Activated CD8-positive, alpha-beta memory T cell treated with anti-CD3 and anti-CD28 coated beads, Interleukin-2, amount 50 U/mL, for 48 hours (primary cell): ENCODE results near the gene COG5.

Experiments
- DNase-seq: peaks from one replicate; pipeline ENCODE4 v3.0.0-alpha.2; 2020

The COG5 gene

DNA sequence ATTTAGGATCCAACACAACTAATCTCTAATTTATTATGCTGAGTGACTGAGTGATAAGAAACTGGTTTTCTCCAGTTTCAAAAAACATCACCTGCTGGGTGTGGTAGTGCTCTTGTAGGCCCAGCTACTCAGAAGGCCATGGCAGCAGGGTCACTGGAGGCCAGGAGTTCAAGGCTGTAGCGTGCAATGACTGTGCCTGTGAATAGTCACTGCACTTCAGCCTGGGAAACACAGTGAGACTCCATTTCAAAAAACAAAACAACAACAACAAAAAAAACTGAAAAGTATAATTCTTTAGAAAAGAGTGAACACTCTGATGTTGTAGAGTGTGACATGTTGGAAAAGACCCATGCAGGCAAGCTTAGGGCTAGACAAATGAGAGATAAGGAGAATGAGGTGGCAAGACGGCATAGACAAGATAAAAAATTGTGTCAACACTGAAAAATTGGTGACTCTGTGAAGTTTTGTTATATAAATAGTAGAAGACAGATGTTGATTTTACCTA lies 243.9 kb downstream of the COG5 start:
- no peak for DNase-seq

DNA sequence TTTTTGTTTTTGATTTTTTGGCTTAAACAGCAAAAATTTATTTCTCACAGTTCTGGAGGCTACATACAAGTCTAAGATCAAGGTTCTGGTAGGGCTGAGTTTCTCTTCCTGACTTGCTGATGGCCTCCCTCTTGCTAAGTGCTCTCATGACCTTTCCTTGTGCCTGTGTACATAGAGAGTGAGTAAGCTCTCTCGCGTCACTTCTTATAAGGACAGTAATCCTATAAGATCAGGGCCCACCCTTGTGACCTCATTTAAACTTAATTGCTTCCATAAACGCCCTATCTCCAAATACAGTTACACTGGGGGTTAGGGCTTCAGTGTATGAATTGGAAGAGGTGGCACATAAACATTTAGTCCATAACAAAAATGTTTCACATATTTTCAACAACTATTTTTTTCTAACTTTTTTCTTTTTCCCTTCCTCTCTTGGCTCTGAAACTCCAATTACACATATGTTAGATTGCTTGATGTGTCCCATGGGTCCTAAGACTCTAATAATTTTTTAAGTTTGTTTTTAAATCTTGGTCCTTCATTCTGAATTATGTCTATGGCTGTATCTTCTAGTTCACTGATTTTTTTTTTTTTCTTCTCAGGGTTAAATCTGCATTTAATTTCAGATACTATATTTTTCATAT lies 245.1 kb downstream of the COG5 start:
- DNase-seq = no peak

DNA sequence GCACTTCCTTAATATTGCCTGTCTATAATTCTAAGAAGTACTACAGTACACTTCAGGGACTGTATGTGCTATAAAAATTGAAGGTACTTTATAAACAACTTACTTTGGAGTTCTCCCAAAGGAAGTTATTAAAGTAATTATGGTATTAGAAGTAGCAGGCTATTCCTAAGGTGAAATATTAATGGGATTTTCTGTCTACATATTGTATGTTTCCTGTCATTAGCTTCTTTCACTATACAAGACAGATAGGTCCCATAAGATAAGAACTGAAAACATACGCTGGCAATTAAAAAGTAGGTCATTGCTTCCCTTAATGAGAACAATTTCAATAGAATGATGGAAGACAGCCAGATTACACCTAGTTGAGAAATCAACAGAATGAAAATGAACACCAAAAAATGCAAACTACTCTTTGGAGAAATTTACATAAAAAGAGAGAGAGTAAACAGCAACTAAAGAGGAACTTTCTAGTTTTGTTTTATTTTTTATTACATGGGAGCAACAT lies 248.0 kb downstream of the COG5 start:
- no peak for DNase-seq

DNA sequence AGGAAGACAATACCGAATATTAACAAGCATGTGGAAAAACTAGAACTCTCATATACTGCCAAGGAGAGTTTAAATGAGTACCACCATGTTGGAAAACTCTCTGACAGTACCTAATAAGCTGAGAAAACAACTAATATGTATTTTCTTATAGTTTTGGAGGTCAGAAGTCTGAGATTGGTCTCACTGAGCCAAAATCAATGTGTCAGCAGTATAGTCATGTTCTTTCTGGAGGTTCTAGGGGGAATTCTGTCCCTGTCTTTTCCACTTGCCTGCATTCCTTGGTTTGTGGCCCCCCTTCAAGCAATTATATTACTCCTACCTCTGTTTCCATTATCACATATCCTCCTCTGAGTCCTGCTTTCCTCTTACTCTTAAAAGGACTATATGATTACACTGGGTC lies 250.4 kb downstream of the COG5 start:
- DNase-seq = no peak

DNA sequence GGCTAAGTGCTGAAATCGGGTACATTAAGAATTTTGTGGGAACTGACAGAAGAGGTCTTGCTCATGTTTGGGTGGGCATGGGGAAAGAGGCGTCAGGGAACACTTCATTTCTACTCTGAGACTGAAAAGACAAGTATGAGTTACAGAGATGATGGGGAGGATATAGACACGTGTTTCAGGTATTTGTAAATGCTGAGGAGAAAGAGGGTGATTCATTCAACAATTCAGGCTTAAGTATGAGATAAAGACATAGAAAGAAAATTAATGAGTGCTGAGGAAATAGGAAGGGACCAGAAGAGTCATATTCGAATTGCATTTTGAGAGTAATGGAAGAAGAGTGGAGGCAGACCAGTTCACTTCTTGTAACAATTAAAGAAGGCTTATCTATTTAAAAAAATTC lies 251.3 kb downstream of the COG5 start:
- no peak for DNase-seq

DNA sequence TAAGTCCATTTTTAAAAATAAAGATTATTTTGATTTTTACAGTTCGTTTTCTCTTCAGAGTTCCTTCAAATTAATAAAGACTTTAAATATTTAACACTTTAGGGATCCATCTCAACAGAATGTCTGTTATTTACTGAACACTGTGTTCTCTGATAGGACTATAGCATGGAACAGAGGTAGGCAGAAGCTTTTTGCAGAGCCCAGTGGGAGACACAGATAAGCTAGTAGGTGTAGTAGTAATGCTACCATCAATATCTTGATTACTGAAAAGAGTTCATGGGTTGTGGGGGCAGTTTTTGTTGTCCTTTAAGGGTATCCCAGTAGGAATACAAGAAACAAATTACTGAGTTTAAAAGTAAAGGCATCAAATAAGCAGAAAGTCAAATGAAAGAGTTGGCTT lies 254.4 kb downstream of the COG5 start:
- DNase-seq = no peak

DNA sequence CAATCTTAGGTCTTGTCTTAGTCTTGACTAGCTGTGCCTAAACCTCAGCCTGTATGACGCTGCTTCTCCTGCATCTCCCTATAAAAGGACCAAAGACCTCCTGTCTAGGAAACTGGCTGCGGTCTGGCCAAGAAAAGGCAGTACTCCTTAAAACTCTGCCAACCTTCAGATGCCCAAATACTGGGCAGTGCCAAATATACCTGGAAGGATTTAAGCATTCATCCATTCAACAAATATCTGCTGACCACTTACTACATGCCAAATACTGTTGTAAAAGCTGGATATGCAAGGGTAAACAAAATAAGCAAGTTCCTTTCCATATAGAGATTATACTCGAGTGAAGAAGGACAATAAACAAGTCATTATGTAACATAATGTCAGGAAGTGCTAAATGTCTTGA lies 259.1 kb downstream of the COG5 start:
- no peak for DNase-seq

DNA sequence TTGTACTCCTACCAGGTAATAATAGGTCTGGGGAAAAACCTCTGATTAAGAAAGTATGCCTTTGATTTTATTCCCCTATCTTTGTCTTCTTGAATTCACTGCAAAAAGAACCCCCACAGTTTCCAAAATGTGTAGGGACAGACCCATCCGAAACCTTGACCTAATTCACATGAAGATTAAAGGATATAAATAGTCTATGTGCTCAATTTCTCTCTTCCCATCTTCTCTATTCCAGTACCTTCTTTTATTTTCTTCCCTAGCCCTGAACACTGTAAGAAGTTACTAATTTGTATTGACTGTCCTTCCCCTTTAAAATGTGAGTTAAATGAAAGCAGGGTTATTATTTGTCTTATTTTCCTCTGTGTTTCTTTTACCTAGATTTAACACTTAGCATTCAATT lies 259.7 kb downstream of the COG5 start:
- no peak for DNase-seq

DNA sequence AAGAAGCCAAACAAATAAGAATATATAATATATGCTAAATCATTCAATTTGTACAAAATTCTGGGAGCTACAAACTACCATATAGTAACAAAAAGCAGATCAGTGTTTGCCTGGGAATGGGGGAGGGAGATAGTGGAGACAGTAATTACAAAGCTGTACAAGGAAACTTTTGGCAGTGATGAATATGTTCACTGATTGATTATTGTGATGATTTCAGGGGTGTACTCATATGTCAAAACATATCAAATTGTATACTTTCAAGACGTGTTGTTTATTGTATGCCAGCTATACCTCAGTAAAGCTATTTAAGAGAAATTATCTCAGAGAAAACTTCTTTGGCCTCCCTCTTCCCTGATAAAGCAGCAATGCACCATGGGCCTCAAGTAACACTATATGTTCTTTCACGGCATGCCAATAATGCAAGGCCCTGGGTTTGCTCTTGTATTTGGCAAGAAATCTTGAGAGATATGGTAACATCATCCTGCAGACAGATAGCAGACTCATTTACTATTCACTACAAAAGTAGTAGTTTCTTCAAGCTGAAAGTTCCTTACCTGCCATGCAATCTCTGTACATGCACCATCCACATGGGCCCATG lies 261.4 kb downstream of the COG5 start:
- DNase-seq = no peak

DNA sequence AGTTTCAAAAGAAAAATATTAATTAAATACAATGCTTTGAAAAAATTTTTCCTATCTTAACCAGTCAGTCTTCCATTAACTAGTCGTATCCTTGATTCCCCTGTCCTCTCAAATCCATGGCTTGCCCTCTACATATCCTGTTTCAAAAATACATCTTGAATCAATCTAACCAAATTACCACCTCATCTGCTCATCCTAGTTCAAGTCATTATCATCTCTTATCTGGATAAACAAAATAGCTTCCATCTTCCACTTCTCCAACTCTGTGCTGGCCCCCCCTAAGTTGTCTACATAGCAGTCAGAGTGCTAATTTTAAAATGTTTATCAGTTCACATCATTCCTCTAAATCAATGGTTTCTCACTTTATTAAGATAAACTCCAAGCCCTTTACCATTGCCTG lies 269.5 kb downstream of the COG5 start:
- no peak for DNase-seq

DNA sequence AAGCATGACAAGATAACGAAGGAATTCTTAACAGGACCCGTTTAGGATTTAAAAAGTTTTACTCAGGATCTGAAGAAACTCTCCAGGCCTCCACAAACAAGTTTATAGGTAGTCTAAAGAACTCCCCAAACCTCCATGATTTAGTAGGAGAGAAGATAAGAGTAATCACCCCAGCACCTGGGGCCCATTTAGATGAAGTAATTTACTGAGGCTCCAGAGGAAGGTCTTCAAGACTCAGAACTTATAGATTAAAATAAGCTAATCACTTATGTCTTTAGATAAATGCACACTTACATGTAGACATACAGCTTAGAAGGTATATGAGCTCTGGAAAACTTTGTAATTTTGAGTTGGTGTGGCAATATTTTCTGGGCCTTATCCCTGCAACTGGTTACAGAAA lies 271.1 kb downstream of the COG5 start:
- no peak for DNase-seq

DNA sequence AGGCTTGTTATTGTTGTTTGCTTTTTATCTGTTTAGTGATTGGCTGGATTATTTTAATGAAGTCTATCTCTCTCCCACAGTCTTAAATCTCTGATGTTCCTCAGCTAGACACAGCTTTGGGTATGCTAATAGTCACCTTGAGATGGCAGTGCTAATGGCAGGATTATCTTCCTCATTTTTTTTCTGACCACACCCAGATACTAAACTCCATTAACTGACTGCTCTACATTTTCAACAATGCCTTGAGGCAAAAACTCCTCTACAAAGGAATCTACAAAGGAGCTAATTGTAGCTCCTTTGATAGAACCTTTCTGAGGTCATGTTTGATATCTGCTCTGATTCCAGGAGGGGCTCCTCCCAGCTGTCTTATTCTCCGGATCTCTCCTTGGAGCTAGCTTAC lies 272.3 kb downstream of the COG5 start:
- DNase-seq = no peak

DNA sequence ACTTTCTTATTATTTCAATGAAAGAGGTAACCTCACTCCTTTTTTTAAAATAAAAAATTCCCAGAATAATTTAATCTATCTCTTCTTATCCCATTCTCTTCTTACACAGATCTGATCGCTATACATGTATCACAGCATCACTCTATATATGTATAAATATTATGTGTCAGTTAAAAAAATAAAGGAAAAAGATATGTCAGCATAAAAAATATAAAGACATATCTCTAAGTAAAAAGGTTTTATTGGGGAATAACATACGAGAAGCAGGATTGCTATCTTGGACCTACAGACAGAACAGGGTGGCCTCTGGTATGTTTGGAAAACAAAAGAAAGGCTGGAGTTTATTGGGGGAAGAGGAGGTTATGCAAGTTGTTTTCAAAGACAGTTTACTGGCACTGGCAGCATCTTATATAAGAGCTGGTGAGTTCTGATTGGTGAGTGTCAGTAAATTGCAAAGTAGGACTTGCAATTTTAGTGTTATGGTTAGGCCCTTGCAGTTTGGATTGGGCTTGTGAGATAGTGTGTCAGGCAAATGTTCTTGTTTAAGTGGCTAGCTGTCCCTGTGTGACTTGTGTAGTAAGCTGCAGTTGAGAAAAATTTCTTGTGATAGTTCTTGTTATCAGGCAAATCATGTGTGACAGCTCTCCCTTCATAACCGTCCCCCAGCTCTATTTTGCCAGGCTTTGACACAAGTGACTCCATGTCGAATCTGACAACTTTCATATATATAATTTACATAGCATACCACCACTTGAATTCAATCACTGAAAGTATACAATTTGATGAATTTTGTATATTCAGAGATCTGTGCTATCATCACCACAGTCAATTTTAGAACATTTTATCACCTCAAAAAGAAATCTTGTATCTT lies 276.7 kb downstream of the COG5 start:
- no peak for DNase-seq

DNA sequence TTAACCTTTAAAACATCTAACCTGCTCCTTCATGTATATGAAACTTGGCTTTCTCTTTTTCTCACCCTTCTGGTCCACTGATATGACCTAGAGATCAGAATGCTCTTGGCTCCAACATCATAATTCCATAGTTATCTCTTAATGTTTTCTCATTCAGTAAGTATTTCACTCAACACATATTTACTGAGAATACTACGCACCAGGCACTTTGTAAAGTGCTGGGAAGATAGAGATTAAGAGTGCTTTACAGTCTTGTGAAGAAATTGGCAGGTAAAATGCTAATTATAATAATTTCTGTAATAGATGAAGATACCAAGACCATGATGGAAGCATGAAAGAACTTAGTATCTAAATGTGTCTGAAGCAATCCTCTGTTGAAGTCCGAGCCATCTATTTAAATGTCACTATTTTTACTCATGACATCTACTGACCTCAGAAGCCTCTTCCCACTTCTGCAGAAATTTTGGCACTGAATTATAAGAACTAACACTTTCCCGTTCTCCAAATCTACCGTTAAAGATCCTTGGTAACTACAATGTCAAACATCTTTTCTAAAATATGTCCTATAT lies 278.7 kb downstream of the COG5 start:
- no peak for DNase-seq

DNA sequence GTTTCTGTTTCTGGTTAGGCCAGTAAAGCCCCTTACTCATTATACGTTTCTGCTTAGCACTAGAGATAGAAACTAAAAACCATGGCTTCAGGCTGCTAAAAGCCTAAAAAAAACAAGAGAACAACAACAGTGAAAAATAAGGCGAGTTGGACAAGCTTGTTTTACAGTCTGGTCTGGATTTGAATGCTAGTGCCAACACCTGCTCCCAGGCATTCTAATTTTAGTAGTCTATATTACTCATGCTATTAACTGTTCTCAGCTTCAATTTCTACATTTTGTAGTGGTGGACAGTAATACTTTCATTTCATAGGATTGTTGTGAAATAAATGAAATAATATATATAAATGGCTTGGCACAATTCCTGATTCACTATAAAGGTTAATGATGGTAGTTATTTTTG lies 286.4 kb downstream of the COG5 start:
- no peak for DNase-seq

DNA sequence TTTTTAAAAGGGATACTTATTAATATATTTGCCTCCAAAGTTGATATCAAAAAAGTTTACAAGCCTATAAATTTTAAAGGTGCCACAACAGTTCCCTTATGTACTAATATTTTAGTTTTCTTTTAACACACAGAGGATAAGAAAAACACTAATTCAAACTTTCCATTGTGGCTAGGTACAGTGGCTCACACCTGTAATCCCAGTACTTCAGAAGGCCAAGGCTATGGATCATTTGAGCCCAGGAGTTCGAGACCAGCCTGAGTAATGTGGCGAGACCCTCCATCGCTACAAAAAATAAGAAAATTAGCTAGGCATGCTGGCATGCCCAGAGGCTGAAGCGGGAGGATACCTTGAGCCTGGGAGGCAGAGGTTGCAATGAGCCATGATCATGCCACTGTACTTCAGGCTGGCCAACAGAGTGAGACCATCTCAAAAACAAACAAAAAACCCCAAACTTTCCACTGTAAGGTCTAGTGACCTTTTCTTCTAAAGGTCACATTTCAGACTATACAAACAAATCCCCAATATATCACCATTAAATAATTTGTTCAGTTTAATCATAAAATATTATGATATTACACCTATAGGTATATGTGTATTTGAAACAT lies 287.4 kb downstream of the COG5 start:
- no peak for DNase-seq

DNA sequence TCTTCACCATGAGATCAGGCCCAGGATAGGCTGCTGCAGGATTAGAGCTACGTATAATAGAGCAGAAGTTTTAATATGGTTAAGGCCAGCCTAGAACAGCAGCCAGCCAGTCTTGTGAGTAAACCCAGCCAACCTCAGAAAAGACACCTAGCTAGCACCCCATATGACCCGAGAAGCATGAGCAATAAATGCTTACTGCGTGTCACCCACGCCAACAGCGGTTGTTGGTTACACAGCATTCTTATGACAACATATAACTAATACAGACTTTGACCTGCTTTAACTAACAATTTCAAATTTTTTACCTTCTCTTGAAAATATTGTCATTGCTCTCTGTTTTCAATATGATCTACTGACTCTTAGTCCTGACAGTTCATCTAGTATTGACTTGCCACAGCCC lies 289.2 kb downstream of the COG5 start:
- DNase-seq = no peak

DNA sequence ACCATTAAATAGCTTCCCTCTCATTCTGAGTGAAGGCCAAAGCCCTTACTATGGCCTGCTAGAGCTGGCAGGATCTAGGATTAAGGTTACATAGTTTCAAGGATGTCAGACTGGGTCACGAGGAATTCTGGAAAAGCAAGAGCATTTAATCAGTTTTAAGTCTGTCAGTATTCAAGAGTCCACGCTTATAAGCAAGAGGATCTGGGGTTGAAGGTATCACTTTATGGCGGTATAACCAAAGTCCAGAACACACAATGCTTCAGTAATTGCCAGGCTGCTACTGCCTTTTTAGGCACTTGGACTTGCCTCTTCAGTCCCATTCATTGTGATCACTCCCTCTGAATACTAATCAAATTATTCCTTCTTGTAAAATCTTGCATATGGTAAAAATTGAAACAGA lies 293.9 kb downstream of the COG5 start:
- DNase-seq = no peak

DNA sequence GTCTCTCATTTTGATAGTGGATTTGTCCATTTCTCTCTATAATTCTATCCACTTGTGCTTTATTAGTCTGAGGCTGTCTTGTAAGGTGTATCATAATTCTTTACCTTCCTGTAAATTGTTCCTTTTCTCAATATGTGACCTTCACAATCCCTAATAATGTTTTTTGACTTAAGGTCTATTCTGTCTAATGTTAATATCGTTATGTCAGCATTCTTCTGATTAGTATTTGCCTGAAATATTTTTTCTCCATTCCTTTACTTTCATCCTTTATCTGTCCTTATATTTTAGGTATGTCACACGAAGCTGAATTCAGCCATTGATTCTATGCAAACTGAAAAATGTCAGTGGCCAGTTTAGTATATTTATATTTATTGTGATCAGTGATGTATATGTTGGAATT lies 295.1 kb downstream of the COG5 start:
- no peak for DNase-seq

DNA sequence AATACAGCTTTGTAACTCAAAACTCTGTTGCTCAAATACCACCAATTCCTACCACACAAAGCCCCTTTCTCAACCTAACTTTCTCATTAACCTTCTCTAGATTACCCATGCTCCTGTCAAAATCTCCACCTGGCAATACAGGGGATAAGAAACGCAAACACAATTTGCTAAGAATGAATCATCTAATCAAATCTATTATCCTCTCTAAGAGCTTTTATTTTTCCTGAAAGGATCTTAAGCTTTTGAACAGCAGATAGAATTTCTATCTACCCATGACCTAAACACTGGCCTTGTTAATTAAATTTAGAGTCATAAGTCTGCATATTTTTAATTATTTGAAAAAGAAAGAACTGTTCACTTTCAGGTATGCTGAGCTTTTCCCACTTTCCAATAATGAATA lies 296.6 kb downstream of the COG5 start:
- no peak for DNase-seq

DNA sequence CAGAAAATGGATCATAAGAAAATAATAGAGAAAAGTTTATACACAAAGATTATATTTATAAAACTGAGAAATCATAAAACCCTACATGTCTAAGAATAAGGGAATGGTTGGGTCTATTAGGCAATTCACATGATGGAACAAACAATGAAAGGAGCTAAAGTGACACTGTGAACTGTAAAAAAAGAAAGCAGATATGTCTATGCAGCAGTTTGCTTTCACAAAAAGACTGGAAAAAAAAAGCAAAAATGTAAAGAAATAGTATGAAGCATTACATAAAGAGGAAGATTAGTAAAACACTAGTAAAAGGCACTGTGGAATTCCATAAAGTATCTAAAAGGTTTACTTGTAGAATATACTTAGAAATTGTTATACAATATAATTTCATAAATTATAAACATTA lies 299.0 kb downstream of the COG5 start:
- no peak for DNase-seq

DNA sequence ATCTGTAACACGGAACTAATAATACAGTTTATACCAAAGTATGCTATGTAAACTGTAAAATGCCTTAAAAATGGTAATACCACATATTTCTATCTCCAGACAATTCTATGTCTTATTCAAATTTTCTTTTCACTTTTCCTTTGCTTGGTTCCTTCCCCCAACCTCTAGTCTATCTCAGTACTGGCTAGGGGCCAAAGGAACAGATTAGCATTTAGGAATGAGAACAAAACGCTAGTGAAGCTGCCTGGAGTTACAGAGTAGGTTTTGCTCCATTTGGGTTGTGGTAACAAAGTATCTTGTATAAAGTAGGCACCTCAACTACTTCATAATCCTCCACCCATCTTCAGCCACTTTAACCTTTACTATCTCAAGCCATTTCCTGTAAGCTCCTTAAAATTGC lies 300.9 kb downstream of the COG5 start:
- DNase-seq = no peak

DNA sequence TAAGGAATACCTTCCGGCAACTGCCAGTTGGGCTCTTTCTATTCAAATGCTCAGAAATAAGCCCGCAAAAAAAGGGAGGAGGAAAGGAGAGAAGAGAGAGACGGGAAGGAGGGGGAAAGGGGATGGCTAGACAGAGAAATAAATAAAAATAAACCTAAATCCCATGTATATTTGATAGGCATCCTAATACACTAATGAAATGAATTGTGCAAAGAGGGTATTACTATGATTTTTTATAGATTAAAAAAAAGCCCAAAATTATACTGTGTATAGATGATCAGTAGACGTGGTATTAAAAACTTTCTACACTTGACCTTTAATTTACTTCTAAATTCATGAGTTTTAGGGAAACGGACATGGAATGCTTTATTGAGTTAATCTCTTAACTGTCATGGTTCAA lies 305.0 kb downstream of the COG5 start:
- DNase-seq = no peak
